ENCODE results near the gene JMY. TPM values are rescaled to one million over a fixed set of nuclear protein-coding genes. Genes with fewer than 3 reads are reported as not detected.
A peak's percentile ranks its signal among the peaks of the same experiment; 100 is the strongest.

Gene JMY
- polyA plus RNA-seq, 2 of the 4 experiments (the other 2 are of a cell fraction) = 4.2 to 5.0 TPM

DNA sequence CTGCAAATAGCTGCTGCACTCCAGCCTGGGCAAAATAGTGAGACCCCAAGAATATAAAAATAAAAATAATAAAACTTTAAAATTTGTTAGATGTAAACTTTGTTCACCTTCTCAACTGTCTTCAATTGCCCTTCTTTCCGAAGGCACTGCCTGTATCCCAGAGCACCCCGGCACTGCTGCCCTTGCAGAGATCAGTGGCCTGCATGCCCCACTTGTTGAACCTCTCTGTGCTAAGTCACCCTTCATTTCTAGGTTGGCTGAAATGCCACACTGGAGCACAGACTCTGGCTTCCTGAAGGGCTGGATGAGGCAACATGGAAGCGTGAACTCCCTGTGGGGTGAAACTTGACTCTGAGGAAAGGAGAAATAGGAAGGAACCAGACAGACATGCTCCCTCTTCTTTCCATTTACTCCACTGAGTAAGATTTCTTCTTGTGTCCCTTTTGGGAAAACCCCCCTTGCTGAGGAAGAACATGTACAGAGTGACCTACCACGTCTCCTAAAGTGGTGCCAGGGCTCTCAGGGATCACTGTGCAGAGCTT lies 8.4 kb upstream of the JMY start:
- Histone ChIP-seq H3K4me3 (no peak overlapping the region), H3K4me2 (no peak overlapping the region), H3K9me3 (no peaks in the 10 kb centered on the region), H3K27ac (no peak overlapping the region), H3K4me1 (no peaks in the 10 kb centered on the region)
- FAIRE-seq (no peak), ATAC-seq (no peak), DNase-seq (ENCODE audit: low read depth in 1 of 2, low spot score in 1 of 2) (no peak)
- no peak for TF ChIP-seq CEBPB (IDR thresholded peaks at IDR 0.05)
- TF ChIP-seq, protein P1, sequence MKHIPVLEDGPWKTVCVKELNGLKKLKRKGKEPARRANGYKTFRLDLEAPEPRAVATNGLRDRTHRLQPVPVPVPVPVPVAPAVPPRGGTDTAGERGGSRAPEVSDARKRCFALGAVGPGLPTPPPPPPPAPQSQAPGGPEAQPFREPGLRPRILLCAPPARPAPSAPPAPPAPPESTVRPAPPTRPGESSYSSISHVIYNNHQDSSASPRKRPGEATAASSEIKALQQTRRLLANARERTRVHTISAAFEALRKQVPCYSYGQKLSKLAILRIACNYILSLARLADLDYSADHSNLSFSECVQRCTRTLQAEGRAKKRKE (CRISPR knock-in tag; IDR thresholded peaks at IDR 0.05; ENCODE audit: low read depth) = no peak
- WGBS (ENCODE audit: missing lambda C conversion rate) = 65% methylated on average over 4 of the region's 4 CpGs
- POLR2A ChIA-PET = no interaction called here
- CTCF ChIA-PET = interaction anchor here (0.6 to 1.6 kb wide), 2 partner anchors 95 to 481 kb away, joined by 3 read pairs; no protein-coding TSS in a partner anchor

- Histone ChIP-seq H3K4me3 (no peak overlapping the region), H3K9me3 (no peaks in the 10 kb centered on the region), H3K4me2 (no peak overlapping the region), H3K27ac (no peak overlapping the region), H3K4me1 (no peaks in the 10 kb centered on the region; the same call in 2 of the 3 replicates)
- FAIRE-seq (no peak), ATAC-seq (0 out of 6 replicates have a peak, but pooled peaks of 1 of the 2 experiments have one; percentile 31), DNase-seq (ENCODE audit: low read depth in 1 of 2, low spot score in 1 of 2) (no peak)
- POLR2A ChIA-PET = no interaction called here
- TF ChIP-seq MYC (IDR thresholded peaks at IDR 0.05; ENCODE audit: borderline replicate concordance, low read length) (no peak), JUNB (IDR thresholded peaks at IDR 0.05) (no peak), JUN (IDR thresholded peaks at IDR 0.05) (no peak)
- TF ChIP-seq, protein P2, sequence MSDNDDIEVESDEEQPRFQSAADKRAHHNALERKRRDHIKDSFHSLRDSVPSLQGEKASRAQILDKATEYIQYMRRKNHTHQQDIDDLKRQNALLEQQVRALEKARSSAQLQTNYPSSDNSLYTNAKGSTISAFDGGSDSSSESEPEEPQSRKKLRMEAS (IDR thresholded peaks at IDR 0.05) = no peak
- CTCF ChIA-PET = interaction anchor here (0.7 to 1.6 kb wide), 3 partner anchors 22 to 204 kb away, joined by 3 to 4 read pairs (median 3); no protein-coding TSS in a partner anchor
- WGBS (ENCODE audit: missing lambda C conversion rate) = 85% methylated on average over 10 of the region's 10 CpGs
Observed at GRCh38 chr5:79229357-79230174, 6.4 kb upstream of the JMY start.

- ATAC-seq (no peak), FAIRE-seq (no peak), DNase-seq (ENCODE audit: low read depth in 1 of 2, low spot score in 1 of 2) (peak in 1 of 2 experiments; percentile 15)
- CTCF ChIA-PET = interaction anchor here (1.5 kb wide), 1 partner anchor 35 kb away, joined by 4 read pairs; no protein-coding TSS in a partner anchor
- H3K4me3 ChIP-seq = peak overlapping the region; percentile 67
- H3K9me3 ChIP-seq = no peaks in the 10 kb centered on the region
- H3K4me2 ChIP-seq = peak overlapping the region; percentile 67
- TF ChIP-seq TFCP2L1 (CRISPR knock-in tag; IDR thresholded peaks at IDR 0.05) (no peak), RAD21 (conservative IDR thresholded peaks at IDR 0.05 in 1 of 2, IDR thresholded peaks at IDR 0.05 in 1 of 2) (no peak), CBX8 (IDR thresholded peaks at IDR 0.05) (no peak), KDM1A (IDR thresholded peaks at IDR 0.05; ENCODE audit: low read depth) (no peak), CEBPB (IDR thresholded peaks at IDR 0.05) (no peak)
- TF ChIP-seq, protein P1 (CRISPR knock-in tag; IDR thresholded peaks at IDR 0.05; ENCODE audit: low read depth) = no peak
- peak overlapping the region; percentile 73 to 87 for H3K27ac ChIP-seq
- POLR2A ChIA-PET = interaction anchor here (1.0 kb wide), 1 partner anchor 33 kb away, joined by 3 read pairs; no protein-coding TSS in a partner anchor
- 28% methylated on average over 2 of the region's 2 CpGs for WGBS (ENCODE audit: missing lambda C conversion rate)
- peaks cover 14% of the 10 kb centered on the region; the same call in 1 of the 3 replicates for H3K4me1 ChIP-seq
Observed at GRCh38 chr5:79235261-79235633, 684 bp upstream of the JMY start.

GRCh38 chr5:79236362-79236969 lies 535 bp downstream of the JMY start:
- H3K4me2 ChIP-seq = peak overlapping the region; percentile 67
- H3K9me3 ChIP-seq = no peaks in the 10 kb centered on the region
- POLR2A ChIA-PET = interaction anchor here (0.6 to 1.6 kb wide), 4 partner anchors 23 to 277 kb away, joined by 3 to 6 read pairs (median 4); partner anchors contain the start of genes ARSB and HOMER1
- peak overlapping the region; percentile 67 for H3K4me3 ChIP-seq
- H3K27ac ChIP-seq = peak overlapping the region; percentile 73 to 87
- no peak for FAIRE-seq
- peaks cover 14% of the 10 kb centered on the region; the same call in 1 of the 3 replicates for H3K4me1 ChIP-seq
- peak; percentile 21 to 49 for DNase-seq (ENCODE audit: low read depth in 1 of 2, low spot score in 1 of 2)
- WGBS (ENCODE audit: missing lambda C conversion rate) = 0% methylated on average over 20 of the region's 78 CpGs
- peak; percentile 51 to 65 for ATAC-seq
- CTCF ChIA-PET = interaction anchor here (0.7 to 2.2 kb wide), 9 partner anchors 11 to 229 kb away, joined by 3 to 14 read pairs (median 4); no protein-coding TSS in a partner anchor
- TF ChIP-seq EHF (CRISPR knock-in tag; IDR thresholded peaks at IDR 0.05) = no peak
- peak; percentile 29; the same call in 1 of the 2 replicates for TF ChIP-seq PHF8 (IDR thresholded peaks at IDR 0.05; ENCODE audit: borderline replicate concordance, low read depth)
- TF ChIP-seq NPAS2 (CRISPR knock-in tag; IDR thresholded peaks at IDR 0.05; ENCODE audit: borderline replicate concordance) = no peak
- TF ChIP-seq, protein P2 (IDR thresholded peaks at IDR 0.05) = no peak
- no peak for TF ChIP-seq MAZ (IDR thresholded peaks at IDR 0.05; ENCODE audit: borderline replicate concordance, low read depth, low read length)
- TF ChIP-seq, protein P1 (CRISPR knock-in tag; IDR thresholded peaks at IDR 0.05; ENCODE audit: low read depth) = no peak
- TF ChIP-seq MAFK (IDR thresholded peaks at IDR 0.05; ENCODE audit: partially characterized antibody) = no peak
- TF ChIP-seq RFX5 (IDR thresholded peaks at IDR 0.05) = no peak
- no peak for TF ChIP-seq HDAC2 (IDR thresholded peaks at IDR 0.05)
- 0 out of 3 replicates have a peak, but pooled peaks have one; percentile 1 for TF ChIP-seq BCL3 (IDR thresholded peaks at IDR 0.05)
- TF ChIP-seq NFE2L2 (conservative IDR thresholded peaks at IDR 0.05; ENCODE audit: low read length) = no peak
- TF ChIP-seq, protein P3, sequence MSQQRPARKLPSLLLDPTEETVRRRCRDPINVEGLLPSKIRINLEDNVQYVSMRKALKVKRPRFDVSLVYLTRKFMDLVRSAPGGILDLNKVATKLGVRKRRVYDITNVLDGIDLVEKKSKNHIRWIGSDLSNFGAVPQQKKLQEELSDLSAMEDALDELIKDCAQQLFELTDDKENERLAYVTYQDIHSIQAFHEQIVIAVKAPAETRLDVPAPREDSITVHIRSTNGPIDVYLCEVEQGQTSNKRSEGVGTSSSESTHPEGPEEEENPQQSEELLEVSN (IDR thresholded peaks at IDR 0.05; ENCODE audit: borderline replicate concordance, low read depth) = 0 out of 2 replicates have a peak, but pooled peaks have one; percentile 2
- no peak for TF ChIP-seq ZNF302 (CRISPR knock-in tag; IDR thresholded peaks at IDR 0.05)

Measured in A549 (cell line).